Measurements from ENCODE around the gene GALNTL6.

GRCh38 chr4:171846232-171846631 lies 33.0 kb downstream of the GALNTL6 start:
- TF ChIP-seq CTCF (IDR thresholded peaks at IDR 0.05) (peak in 1 of 2 donors; percentile 12), POLR2A (IDR thresholded peaks at IDR 0.05) (no peak), EP300 (IDR thresholded peaks at IDR 0.05) (no peak), POLR2AphosphoS5 (IDR thresholded peaks at IDR 0.05) (no peak)

All from suprapubic skin (tissue), 4 donors.